H1 (cell line): Measurements from ENCODE around the gene SATB2. TPM values are rescaled to one million over a fixed set of nuclear protein-coding genes. Genes with fewer than 3 reads are reported as not detected.
A peak's percentile ranks its signal among the peaks of the same experiment; 100 is the strongest.

Experiments used
- ATF2 ChIP-seq: IDR thresholded peaks from 2 replicates; pipeline ENCODE4 v1.6.1; 2012; ENCODE audit warnings: low read length, inconsistent platforms
- CBX8 ChIP-seq: fragments of 300-800, 300-1000 bp; sonication (generic); IDR thresholded peaks from 2 replicates; pipeline ENCODE4 v1.7.1; 2016; ENCODE audit warnings: low read depth, low read length, borderline replicate concordance
- CHD1 ChIP-seq: IDR thresholded peaks from 2 replicates; pipeline ENCODE4 v1.6.1; 2012; ENCODE audit warnings: low read depth, low read length, improper control_type of control experiment
- CTCF ChIP-seq, 3 experiments: IDR thresholded peaks; 1 replicate in 2 of 3; 2 replicates in 1 of 3; pipeline versions ENCODE4 v1.5.1 to v1.6.1; 2011; ENCODE audit warnings: low read length in 3 of 3, mild to moderate bottlenecking in 3 of 3, inconsistent platforms in 2 of 3, low read depth in 1 of 3, moderate library complexity in 1 of 3; ENCODE audit not compliant: insufficient read depth in 1 of 3; ENCODE audit errors: control extremely low read depth in 1 of 3
- E2F6 ChIP-seq: IDR thresholded peaks from 2 replicates; pipeline ENCODE4 v1.6.1; 2012; ENCODE audit warnings: inconsistent platforms
- GTF2F1 ChIP-seq: IDR thresholded peaks from 2 replicates; pipeline ENCODE4 v1.6.1; 2012; ENCODE audit warnings: low read depth, low read length, improper control_type of control experiment, borderline replicate concordance
- HDAC6 ChIP-seq: IDR thresholded peaks from one replicate; pipeline ENCODE4 v1.7.1; 2012; ENCODE audit warnings: low read depth, mild to moderate bottlenecking, inconsistent platforms, low read length, moderate library complexity
- MAFK ChIP-seq: IDR thresholded peaks from 2 replicates; pipeline ENCODE4 v1.6.1; 2012; ENCODE audit warnings: low read depth, mild to moderate bottlenecking, improper control_type of control experiment, low read length
- NRF1 ChIP-seq: IDR thresholded peaks from 2 replicates; pipeline ENCODE4 v1.6.1; 2011; ENCODE audit warnings: mild to moderate bottlenecking, low read depth, low read length, improper control_type of control experiment
- PHF8 ChIP-seq: fragments of 200-600 bp; sonication (generic); conservative IDR thresholded peaks from 2 replicates; pipeline ENCODE4 v1.7.1; 2012; ENCODE audit warnings: low read depth, mild to moderate bottlenecking, inconsistent platforms, low read length, moderate library complexity
- POLR2AphosphoS5 ChIP-seq: IDR thresholded peaks from 2 replicates; pipeline ENCODE4 v1.6.1; 2011; ENCODE audit warnings: low read depth, low read length
- POU5F1 ChIP-seq: IDR thresholded peaks from 2 replicates; pipeline ENCODE4 v1.6.1; 2011; ENCODE audit warnings: low read depth, mild to moderate bottlenecking, low read length, moderate library complexity
- RFX5 ChIP-seq: IDR thresholded peaks from 2 replicates; pipeline ENCODE4 v1.6.1; 2011; ENCODE audit warnings: low read depth, low read length, improper control_type of control experiment, borderline replicate concordance
- RXRA ChIP-seq: IDR thresholded peaks from 2 replicates; pipeline ENCODE4 v1.6.1; 2011; ENCODE audit warnings: low read depth, mild to moderate bottlenecking, low read length, moderate library complexity; ENCODE audit not compliant: insufficient read depth
- SP1 ChIP-seq: IDR thresholded peaks from 2 replicates; pipeline ENCODE4 v1.6.1; 2011; ENCODE audit warnings: low read depth, low read length
- SP4 ChIP-seq: IDR thresholded peaks from 2 replicates; pipeline ENCODE4 v1.6.1; 2012; ENCODE audit warnings: low read length, inconsistent platforms
- SUZ12 ChIP-seq: fragments of 200-600 bp; sonication (generic); IDR thresholded peaks from 2 replicates; pipeline ENCODE4 v1.6.1; 2012; ENCODE audit warnings: mild to moderate bottlenecking, inconsistent platforms, low read length, moderate library complexity, mixed read lengths
- TBP ChIP-seq: IDR thresholded peaks from 2 replicates; pipeline ENCODE4 v1.6.1; 2011; ENCODE audit warnings: low read depth, low read length, improper control_type of control experiment
- TCF12 ChIP-seq: IDR thresholded peaks from 2 replicates; pipeline ENCODE4 v1.6.1; 2011; ENCODE audit warnings: low read depth, mild to moderate bottlenecking, low read length
- TEAD4 ChIP-seq: IDR thresholded peaks from 2 replicates; pipeline ENCODE4 v1.6.1; 2012; ENCODE audit warnings: low read depth, low read length, inconsistent platforms, mixed read lengths
- polyA plus RNA-seq, 7 experiments: library from polyadenylated mRNA; depleted of rRNA in 3 of 7; stranded (reverse) in 5 of 7; unstranded in 2 of 7; fragments of >200 nt in 5 of 7; fragments of 200-250 nt in 2 of 7; gene quantifications; 1 replicate in 5 of 7; 2 replicates in 1 of 7; 4 replicates in 1 of 7; pipeline versions ENCODE4 v1.2.1 to v1.2.3, GENCODE V29; 2011 to 2013; ENCODE audit warnings: missing spikeins in 2 of 7, mixed read lengths in 2 of 7
- total RNA-seq: library from RNA; stranded (reverse); fragmentation: NEBNext Ultra II Directional; extraction: Animal tissue kit (Norgen Biotek cat#: 25700); gene quantifications from 2 replicates; pipeline ENCODE4 v1.2.1, GENCODE V29; 2021

SATB2 gene
- total and polyA plus RNA-seq, 2 of the 8 experiments (the other 6 are each of a cell fraction or from before 2014, with no cell fraction given), result 1.3 to 5.7 TPM

- no peak for TF ChIP-seq ATF2
- no peak for TF ChIP-seq HDAC6
- TF ChIP-seq RXRA, result no peak
- TF ChIP-seq CTCF (IDR thresholded peaks at IDR 0.05; ENCODE audit: control extremely low read depth in 1 of 3, insufficient read depth in 1 of 3, low read depth in 1 of 3, low read length in 3 of 3), result no peak
- no peak for TF ChIP-seq GTF2F1
- TF ChIP-seq POU5F1, result no peak
- no peak for TF ChIP-seq RFX5
- TF ChIP-seq SUZ12, result peak; percentile 79
- TF ChIP-seq TEAD4, result no peak
- TF ChIP-seq TCF12, result no peak
- no peak for TF ChIP-seq POLR2AphosphoS5
- no peak for TF ChIP-seq E2F6
- TF ChIP-seq CHD1, result no peak
- no peak for TF ChIP-seq MAFK
- no peak for TF ChIP-seq SP1
- no peak for TF ChIP-seq SP4
- no peak for TF ChIP-seq TBP
- TF ChIP-seq NRF1, result no peak
- TF ChIP-seq CBX8, result no peak; the same call in 1 of the 2 replicates
- no peak for TF ChIP-seq PHF8
Measured at GRCh38 chr2:199470672-199471442, 13.1 kb upstream of the SATB2 start (continued).
